HepG2 (cell line): ENCODE results near the gene OXLD1. TPM values are rescaled to one million over a fixed set of nuclear protein-coding genes. Genes with fewer than 3 reads are reported as not detected.
A peak's percentile ranks its signal among the peaks of the same experiment; 100 is the strongest.

Experiments
- ATAC-seq: fragments of 200-7000 bp; cut with Tn5 transposase; 3 replicates; pipeline ENCODE4 v1.9.1; 2020; ENCODE audit warnings: mild to moderate bottlenecking, moderate library complexity
- BruUV-seq: library from RNA; stranded (reverse); fragments of 400-500 nt; replicated peaks from 2 replicates; lab custom pipeline; 2021; lab: Mats Ljungman, UMichigan
- CTCF ChIA-PET: fragments of 300-600 bp; formaldehyde crosslinking; extraction: SDS; loops from one replicate; lab custom pipeline; 2021; ENCODE audit warnings: low total read pairs, inconsistent platforms, low intra/inter-chr PET ratio; lab: Yijun Ruan, JAX
- POLR2A ChIA-PET: fragments of 350-600 bp; sonication (Branson Sonifier 250); formaldehyde crosslinking; loops from one replicate; lab custom pipeline; 2020; ENCODE audit warnings: antibody characterized with exemption, inconsistent platforms; lab: Yijun Ruan, JAX
- DNase-seq: peaks from one replicate; pipeline ENCODE4 v3.0.0-alpha.2; 2015; ENCODE audit warnings: low spot score
- FAIRE-seq: peaks from 3 replicates; lab custom pipeline; 2011; peaks lifted over from hg19 to GRCh38; lab: Jason Lieb, UNC
- H2AFZ ChIP-seq: one replicate; pipeline ENCODE4 v1.6.1; 2011; ENCODE audit warnings: low read length, inconsistent platforms
- H3K27ac ChIP-seq: fragments of 300-600 bp; 3 replicates; pipeline ENCODE4 v1.8.0; 2011; ENCODE audit warnings: mixed run types, mild to moderate bottlenecking, mixed read lengths, low read length, inconsistent platforms; ENCODE audit not compliant: insufficient read depth; ENCODE audit errors: extremely low read length
- H3K27me3 ChIP-seq, 2 experiments: fragments of 200-600 bp in 1 of 2; 2 replicates in 1 of 2; 3 replicates in 1 of 2; pipeline versions ENCODE4 v1.6.0 to v1.8.0; 2011; ENCODE audit warnings: low read length in 2 of 2, mild to moderate bottlenecking in 2 of 2, moderate library complexity in 2 of 2, inconsistent platforms in 1 of 2; ENCODE audit not compliant: insufficient read depth in 2 of 2, control insufficient read depth in 1 of 2
- H3K36me3 ChIP-seq, 2 experiments: fragments of 200-600 bp in 1 of 2; replicated peaks in 1 of 2; 2 replicates in 1 of 2; 3 replicates in 1 of 2; pipeline versions ENCODE4 v1.5.1 to v1.8.0; 2011; ENCODE audit warnings: low read length in 2 of 2, inconsistent platforms in 1 of 2; ENCODE audit not compliant: insufficient read depth in 2 of 2, control insufficient read depth in 1 of 2
- H3K4me1 ChIP-seq: 2 replicates; pipeline ENCODE4 v1.5.1; 2012; ENCODE audit warnings: low read length, inconsistent platforms; ENCODE audit not compliant: insufficient read depth
- H3K4me2 ChIP-seq: 2 replicates; pipeline ENCODE4 v1.6.0; 2011; ENCODE audit warnings: low read depth, low read length, inconsistent platforms
- H3K4me3 ChIP-seq, 3 experiments: fragments of 200-600 bp in 1 of 3; sonication (generic), shearing (Covaris generic) in 1 of 3; replicated peaks in 1 of 3; 2 replicates each; pipeline ENCODE4 v1.5.1; 2011 to 2016; ENCODE audit warnings: low read length in 3 of 3, inconsistent platforms in 2 of 3, low read depth in 2 of 3, mild to moderate bottlenecking in 2 of 3, control low read depth in 1 of 3, mixed read lengths in 1 of 3; ENCODE audit not compliant: insufficient read depth in 1 of 3
- H3K79me2 ChIP-seq: one replicate; pipeline ENCODE4 v1.6.1; 2011; ENCODE audit warnings: low read length, inconsistent platforms; ENCODE audit not compliant: insufficient read depth
- H3K9ac ChIP-seq: 2 replicates; pipeline ENCODE4 v1.6.0; 2011; ENCODE audit warnings: mild to moderate bottlenecking, low read depth, low read length, inconsistent platforms; ENCODE audit not compliant: insufficient read depth
- H3K9me3 ChIP-seq: 2 replicates; pipeline ENCODE4 v1.5.1; 2012; ENCODE audit warnings: mild to moderate bottlenecking, low read length
- H4K20me1 ChIP-seq: 2 replicates; pipeline ENCODE4 v1.6.0; 2011; ENCODE audit warnings: inconsistent platforms, mild to moderate bottlenecking, low read length, moderate library complexity; ENCODE audit not compliant: insufficient read depth
- CBX2 ChIP-seq, 2 experiments: fragments of 200-600 bp in 1 of 2; sonication (generic); formaldehyde crosslinking in 1 of 2; IDR thresholded peaks; 2 replicates each; pipeline versions ENCODE4 v1.7.0 to v1.8.1; 2018 to 2022; ENCODE audit warnings: low read depth in 2 of 2, low read length in 1 of 2, mild to moderate bottlenecking in 1 of 2, missing genetic modification reagents in 1 of 2
- HMG20A ChIP-seq: IDR thresholded peaks from 2 replicates; pipeline ENCODE4 v1.6.1; 2016; ENCODE audit warnings: borderline replicate concordance
- SAFB2 ChIP-seq: sonication (generic); formaldehyde crosslinking; IDR thresholded peaks from 2 replicates; pipeline ENCODE4 v1.5.1; 2020; ENCODE audit warnings: missing genetic modification reagents, low read depth, mild to moderate bottlenecking, borderline replicate concordance
- ZFY ChIP-seq: sonication (generic); formaldehyde crosslinking; IDR thresholded peaks from 2 replicates; pipeline ENCODE4 v1.4.0; 2020; ENCODE audit warnings: missing genetic modification reagents
- ZNF121 ChIP-seq: sonication (generic); formaldehyde crosslinking; IDR thresholded peaks from 2 replicates; pipeline ENCODE4 v1.5.0; 2020; ENCODE audit warnings: mild to moderate bottlenecking, missing genetic modification reagents
- ZNF160 ChIP-seq: sonication (generic); formaldehyde crosslinking; IDR thresholded peaks from 2 replicates; pipeline ENCODE4 v1.8.0; 2022; ENCODE audit warnings: mild to moderate bottlenecking, inconsistent platforms, missing genetic modification reagents
- ZNF251 ChIP-seq: sonication (generic); formaldehyde crosslinking; IDR thresholded peaks from 2 replicates; pipeline ENCODE4 v1.9.0; 2021; ENCODE audit warnings: mild to moderate bottlenecking, missing genetic modification reagents
- ZNF256 ChIP-seq: sonication (generic); formaldehyde crosslinking; conservative IDR thresholded peaks from 2 replicates; pipeline ENCODE4 v1.4.0; 2020; ENCODE audit warnings: missing genetic modification reagents
- ZNF432 ChIP-seq: sonication (generic); formaldehyde crosslinking; IDR thresholded peaks from 2 replicates; pipeline ENCODE4 v1.5.0; 2020; ENCODE audit warnings: missing genetic modification reagents, mild to moderate bottlenecking, borderline replicate concordance
- ZNF549 ChIP-seq: sonication (generic); formaldehyde crosslinking; IDR thresholded peaks from 2 replicates; pipeline ENCODE4 v1.5.0; 2020; ENCODE audit warnings: missing genetic modification reagents
- ZNF652 ChIP-seq: IDR thresholded peaks from 2 replicates; pipeline ENCODE4 v1.6.1; 2016; ENCODE audit warnings: low read depth, borderline replicate concordance
- ZNF724P ChIP-seq: sonication (generic); formaldehyde crosslinking; IDR thresholded peaks from 2 replicates; pipeline ENCODE4 v1.8.0; 2022; ENCODE audit warnings: missing genetic modification reagents, borderline replicate concordance
- WGBS: methylation state at CpG from one replicate; pipeline ENCODE4 v1.1.6; 2017; ENCODE audit warnings: low lambda C conversion rate; 5-methylcytosine and 5-hydroxymethylcytosine counted together
- in situ Hi-C: cut with HindIII; loops from 2 replicates; pipeline ENCODE4 v1.10.0; 2017; ENCODE audit warnings: low pct_unique_long_range_greater_than_20kb; ENCODE audit not compliant: extremely low pct_ligation_motif_present
- intact Hi-C: fragments of 100-400 bp; cut with micrococcal nuclease; formaldehyde crosslinking; loops from one replicate; pipeline ENCODE4 v1.10.0; 2022; ENCODE audit not compliant: unreplicated experiment
- polyA plus RNA-seq, 8 experiments: library from polyadenylated mRNA; depleted of rRNA in 3 of 8; stranded (reverse) in 7 of 8; unstranded in 1 of 8; fragments of >200 nt; fragmentation: Illumina TruSeq in 4 of 8; extraction: Trizol in 4 of 8; gene quantifications; 2 replicates each; pipeline versions ENCODE4 v1.2.1 to v1.2.3, GENCODE V29; 2011 to 2016; ENCODE audit warnings: low read depth in 4 of 8, missing spikeins in 1 of 8, mixed read lengths in 1 of 8; ENCODE audit not compliant: insufficient read depth in 1 of 8
- total RNA-seq, 5 experiments: library from RNA; depleted of rRNA; stranded (reverse); fragments of >200 nt; fragmentation: Illumina TruSeq; extraction: Trizol; gene quantifications; 2 replicates each; pipeline ENCODE4 v1.2.3, GENCODE V29; 2016; ENCODE audit warnings: low read depth in 1 of 5
- TF ChIP-seq, protein P1 (sequence below): fragments of 450-650 bp; IDR thresholded peaks from 2 replicates; pipeline ENCODE4 v1.6.1; 2016
- TF ChIP-seq, protein P2 (sequence below): sonication (generic); formaldehyde crosslinking; IDR thresholded peaks from 2 replicates; pipeline ENCODE4 v1.4.0; 2020; ENCODE audit warnings: mild to moderate bottlenecking, missing genetic modification reagents
- TF ChIP-seq, protein P3 (sequence below): sonication (generic); formaldehyde crosslinking; conservative IDR thresholded peaks from 2 replicates; pipeline ENCODE4 v1.8.0; 2022; ENCODE audit warnings: missing genetic modification reagents

Gene OXLD1
- total and polyA plus RNA-seq, 2 of the 13 experiments (the other 11 are each of a cell fraction or from before 2014, with no cell fraction given): 27.1 to 37.5 TPM

DNA sequence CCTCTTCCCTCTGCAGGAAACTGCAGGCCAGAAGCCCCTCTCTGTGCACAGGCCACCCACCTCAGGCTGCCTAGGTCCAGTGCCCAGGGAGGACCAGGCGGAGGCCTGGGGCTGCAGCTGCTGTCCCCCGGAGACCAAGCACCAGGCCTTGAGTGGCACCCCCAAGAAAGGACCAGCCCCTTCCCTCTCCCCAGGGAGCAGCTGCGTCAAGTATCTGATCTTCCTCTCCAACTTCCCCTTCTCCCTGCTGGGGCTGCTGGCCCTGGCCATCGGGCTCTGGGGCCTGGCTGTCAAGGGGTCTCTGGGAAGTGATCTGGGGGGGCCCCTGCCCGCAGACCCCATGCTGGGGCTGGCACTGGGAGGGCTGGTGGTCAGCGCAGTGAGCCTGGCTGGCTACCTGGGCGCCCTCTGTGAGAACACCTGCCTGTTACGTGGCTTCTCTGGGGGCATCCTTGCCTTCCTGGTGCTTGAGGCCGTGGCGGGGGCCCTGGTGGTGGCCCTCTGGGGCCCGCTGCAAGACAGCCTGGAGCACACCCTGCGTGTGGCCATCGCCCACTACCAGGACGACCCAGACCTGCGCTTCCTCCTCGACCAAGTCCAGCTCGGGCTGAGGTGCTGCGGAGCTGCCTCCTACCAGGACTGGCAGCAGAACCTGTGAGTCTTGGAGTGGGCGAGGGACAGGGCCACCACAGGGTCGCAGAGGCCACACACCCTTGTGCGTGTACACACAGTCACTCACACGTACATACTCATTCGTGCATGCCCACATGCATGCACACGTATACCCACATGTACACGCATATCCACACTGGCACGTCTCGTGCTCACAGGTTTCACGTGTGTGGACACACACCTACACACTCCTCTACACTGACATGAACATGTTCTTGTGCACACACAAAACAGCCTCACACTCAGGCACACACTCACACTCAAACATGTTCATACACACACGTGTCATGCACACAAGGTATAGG, 21.1 kb downstream of the OXLD1 start:
- Histone ChIP-seq H3K36me3 (no peaks in the 10 kb centered on the region), H3K4me1 (no peaks in the 10 kb centered on the region), H3K9ac (no peak overlapping the region), H3K4me3 (no peak overlapping the region), H2AFZ (no peak overlapping the region), H3K4me2 (no peak overlapping the region), H3K9me3 (peaks cover 6% of the 10 kb centered on the region; the same call in 1 of the 2 replicates), H3K27me3 (0 out of 5 replicates have a peak, but pooled peaks cover 0 to 13% of the 10 kb centered on the region in 2 experiments), H3K79me2 (no peaks in the 10 kb centered on the region), H3K27ac (no peak overlapping the region), H4K20me1 (no peaks in the 10 kb centered on the region)
- no peak for FAIRE-seq
- ChIA-PET CTCF (no interaction called here), POLR2A (no interaction called here)
- BruUV-seq: no TSS peak
- 53% methylated on average over 20 of the region's 29 CpGs for WGBS
- intact Hi-C loops (no loop called here), in situ Hi-C loops (no loop called here)
- no peak for DNase-seq
- peak; percentile 9 for ATAC-seq
- no peak for TF ChIP-seq ZNF251
- no peak for TF ChIP-seq CBX2 (IDR thresholded peaks at IDR 0.05; ENCODE audit: low read depth, low read length)
- TF ChIP-seq CBX2 (CRISPR knock-in tag; IDR thresholded peaks at IDR 0.05; ENCODE audit: low read depth): no peak
- no peak for TF ChIP-seq ZNF652
- TF ChIP-seq ZFY (CRISPR knock-in tag): no peak
- TF ChIP-seq ZNF724P: no peak
- TF ChIP-seq ZNF432: no peak
- no peak for TF ChIP-seq ZNF121 (CRISPR knock-in tag)
- TF ChIP-seq, protein P1, sequence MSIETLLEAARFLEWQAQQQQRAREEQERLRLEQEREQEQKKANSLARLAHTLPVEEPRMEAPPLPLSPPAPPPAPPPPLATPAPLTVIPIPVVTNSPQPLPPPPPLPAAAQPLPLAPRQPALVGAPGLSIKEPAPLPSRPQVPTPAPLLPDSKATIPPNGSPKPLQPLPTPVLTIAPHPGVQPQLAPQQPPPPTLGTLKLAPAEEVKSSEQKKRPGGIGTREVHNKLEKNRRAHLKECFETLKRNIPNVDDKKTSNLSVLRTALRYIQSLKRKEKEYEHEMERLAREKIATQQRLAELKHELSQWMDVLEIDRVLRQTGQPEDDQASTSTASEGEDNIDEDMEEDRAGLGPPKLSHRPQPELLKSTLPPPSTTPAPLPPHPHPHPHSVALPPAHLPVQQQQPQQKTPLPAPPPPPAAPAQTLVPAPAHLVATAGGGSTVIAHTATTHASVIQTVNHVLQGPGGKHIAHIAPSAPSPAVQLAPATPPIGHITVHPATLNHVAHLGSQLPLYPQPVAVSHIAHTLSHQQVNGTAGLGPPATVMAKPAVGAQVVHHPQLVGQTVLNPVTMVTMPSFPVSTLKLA: peak; percentile 60
- TF ChIP-seq, protein P2, sequence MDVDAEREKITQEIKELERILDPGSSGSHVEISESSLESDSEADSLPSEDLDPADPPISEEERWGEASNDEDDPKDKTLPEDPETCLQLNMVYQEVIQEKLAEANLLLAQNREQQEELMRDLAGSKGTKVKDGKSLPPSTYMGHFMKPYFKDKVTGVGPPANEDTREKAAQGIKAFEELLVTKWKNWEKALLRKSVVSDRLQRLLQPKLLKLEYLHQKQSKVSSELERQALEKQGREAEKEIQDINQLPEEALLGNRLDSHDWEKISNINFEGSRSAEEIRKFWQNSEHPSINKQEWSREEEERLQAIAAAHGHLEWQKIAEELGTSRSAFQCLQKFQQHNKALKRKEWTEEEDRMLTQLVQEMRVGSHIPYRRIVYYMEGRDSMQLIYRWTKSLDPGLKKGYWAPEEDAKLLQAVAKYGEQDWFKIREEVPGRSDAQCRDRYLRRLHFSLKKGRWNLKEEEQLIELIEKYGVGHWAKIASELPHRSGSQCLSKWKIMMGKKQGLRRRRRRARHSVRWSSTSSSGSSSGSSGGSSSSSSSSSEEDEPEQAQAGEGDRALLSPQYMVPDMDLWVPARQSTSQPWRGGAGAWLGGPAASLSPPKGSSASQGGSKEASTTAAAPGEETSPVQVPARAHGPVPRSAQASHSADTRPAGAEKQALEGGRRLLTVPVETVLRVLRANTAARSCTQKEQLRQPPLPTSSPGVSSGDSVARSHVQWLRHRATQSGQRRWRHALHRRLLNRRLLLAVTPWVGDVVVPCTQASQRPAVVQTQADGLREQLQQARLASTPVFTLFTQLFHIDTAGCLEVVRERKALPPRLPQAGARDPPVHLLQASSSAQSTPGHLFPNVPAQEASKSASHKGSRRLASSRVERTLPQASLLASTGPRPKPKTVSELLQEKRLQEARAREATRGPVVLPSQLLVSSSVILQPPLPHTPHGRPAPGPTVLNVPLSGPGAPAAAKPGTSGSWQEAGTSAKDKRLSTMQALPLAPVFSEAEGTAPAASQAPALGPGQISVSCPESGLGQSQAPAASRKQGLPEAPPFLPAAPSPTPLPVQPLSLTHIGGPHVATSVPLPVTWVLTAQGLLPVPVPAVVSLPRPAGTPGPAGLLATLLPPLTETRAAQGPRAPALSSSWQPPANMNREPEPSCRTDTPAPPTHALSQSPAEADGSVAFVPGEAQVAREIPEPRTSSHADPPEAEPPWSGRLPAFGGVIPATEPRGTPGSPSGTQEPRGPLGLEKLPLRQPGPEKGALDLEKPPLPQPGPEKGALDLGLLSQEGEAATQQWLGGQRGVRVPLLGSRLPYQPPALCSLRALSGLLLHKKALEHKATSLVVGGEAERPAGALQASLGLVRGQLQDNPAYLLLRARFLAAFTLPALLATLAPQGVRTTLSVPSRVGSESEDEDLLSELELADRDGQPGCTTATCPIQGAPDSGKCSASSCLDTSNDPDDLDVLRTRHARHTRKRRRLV (CRISPR knock-in tag): no peak
- no peak for TF ChIP-seq HMG20A (CRISPR knock-in tag)
- TF ChIP-seq, protein P3, sequence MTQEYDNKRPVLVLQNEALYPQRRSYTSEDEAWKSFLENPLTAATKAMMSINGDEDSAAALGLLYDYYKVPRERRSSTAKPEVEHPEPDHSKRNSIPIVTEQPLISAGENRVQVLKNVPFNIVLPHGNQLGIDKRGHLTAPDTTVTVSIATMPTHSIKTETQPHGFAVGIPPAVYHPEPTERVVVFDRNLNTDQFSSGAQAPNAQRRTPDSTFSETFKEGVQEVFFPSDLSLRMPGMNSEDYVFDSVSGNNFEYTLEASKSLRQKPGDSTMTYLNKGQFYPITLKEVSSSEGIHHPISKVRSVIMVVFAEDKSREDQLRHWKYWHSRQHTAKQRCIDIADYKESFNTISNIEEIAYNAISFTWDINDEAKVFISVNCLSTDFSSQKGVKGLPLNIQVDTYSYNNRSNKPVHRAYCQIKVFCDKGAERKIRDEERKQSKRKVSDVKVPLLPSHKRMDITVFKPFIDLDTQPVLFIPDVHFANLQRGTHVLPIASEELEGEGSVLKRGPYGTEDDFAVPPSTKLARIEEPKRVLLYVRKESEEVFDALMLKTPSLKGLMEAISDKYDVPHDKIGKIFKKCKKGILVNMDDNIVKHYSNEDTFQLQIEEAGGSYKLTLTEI (CRISPR knock-in tag): no peak
- TF ChIP-seq ZNF549 (CRISPR knock-in tag): no peak
- TF ChIP-seq SAFB2 (CRISPR knock-in tag): no peak
- TF ChIP-seq ZNF160: no peak
- TF ChIP-seq ZNF256 (CRISPR knock-in tag): no peak
